HepG2 (cell line): Measurements from ENCODE around the gene TMCO6. TPM values are rescaled to one million over a fixed set of nuclear protein-coding genes. Genes with fewer than 3 reads are reported as not detected.

ENCODE experiments used
- BCLAF1 ChIP-seq: fragments of 450-650 bp; IDR thresholded peaks from 2 replicates; pipeline ENCODE4 v1.6.1; 2017; ENCODE audit warnings: mild to moderate bottlenecking
- CCAR2 ChIP-seq: fragments of 200-400 bp; formaldehyde crosslinking; optimal IDR thresholded peaks from 2 replicates; pipeline ENCODE3; 2018; ENCODE audit warnings: low read depth, mild to moderate bottlenecking, low read length, moderate library complexity
- ESRRA ChIP-seq: sonication (generic); formaldehyde crosslinking; IDR thresholded peaks from 2 replicates; pipeline ENCODE4 v1.5.1; 2020; ENCODE audit warnings: mild to moderate bottlenecking, low read depth, missing genetic modification reagents
- ETV6 ChIP-seq: sonication (generic); formaldehyde crosslinking; conservative IDR thresholded peaks from 2 replicates; pipeline ENCODE4 v1.4.0; 2020; ENCODE audit warnings: missing genetic modification reagents
- FIP1L1 ChIP-seq: fragments of 200-400 bp; formaldehyde crosslinking; IDR thresholded peaks from 2 replicates; pipeline ENCODE4 v1.6.1; 2018; ENCODE audit warnings: low read depth, mild to moderate bottlenecking, low read length, moderate library complexity, borderline replicate concordance; ENCODE audit not compliant: insufficient read depth
- GTF2F1 ChIP-seq: fragments of 150-350 bp; IDR thresholded peaks from 2 replicates; pipeline ENCODE4 v1.6.1; 2014; ENCODE audit warnings: low read length
- HHEX ChIP-seq: IDR thresholded peaks from 2 replicates; pipeline ENCODE4 v1.6.1; 2016; ENCODE audit warnings: control low read depth
- MXD4 ChIP-seq: IDR thresholded peaks from 2 replicates; pipeline ENCODE4 v1.6.1; 2016; ENCODE audit warnings: mild to moderate bottlenecking, missing biosample characterization, missing genetic modification reagents
- NFIC ChIP-seq: IDR thresholded peaks from 2 replicates; pipeline ENCODE4 v1.6.1; 2012; ENCODE audit warnings: mild to moderate bottlenecking, low read length, inconsistent platforms
- PTBP1 ChIP-seq: fragments of 200-400 bp; formaldehyde crosslinking; IDR thresholded peaks from 2 replicates; pipeline ENCODE4 v1.6.1; 2018; ENCODE audit warnings: low read length, low read depth; ENCODE audit not compliant: poor library complexity, severe bottlenecking
- U2AF1 ChIP-seq: fragments of 200-400 bp; formaldehyde crosslinking; optimal IDR thresholded peaks from 2 replicates; pipeline ENCODE3; 2017; ENCODE audit warnings: mild to moderate bottlenecking, low read depth, low read length
- ZFY ChIP-seq: sonication (generic); formaldehyde crosslinking; IDR thresholded peaks from 2 replicates; pipeline ENCODE4 v1.4.0; 2020; ENCODE audit warnings: missing genetic modification reagents
- ZNF318 ChIP-seq: sonication (generic); formaldehyde crosslinking; IDR thresholded peaks from 2 replicates; pipeline ENCODE4 v1.4.0; 2020; ENCODE audit warnings: mild to moderate bottlenecking, missing genetic modification reagents
- ZNF335 ChIP-seq: sonication (generic); formaldehyde crosslinking; IDR thresholded peaks from 2 replicates; pipeline ENCODE4 v1.4.0; 2020; ENCODE audit warnings: missing genetic modification reagents
- ZNF354B ChIP-seq: sonication (generic); formaldehyde crosslinking; IDR thresholded peaks from 2 replicates; pipeline ENCODE4 v1.8.0; 2022; ENCODE audit warnings: mild to moderate bottlenecking, missing genetic modification reagents
- ZNF75D ChIP-seq: sonication (generic); formaldehyde crosslinking; IDR thresholded peaks from 2 replicates; pipeline ENCODE4 v1.8.1; 2023; ENCODE audit warnings: missing genetic modification reagents, mild to moderate bottlenecking, borderline replicate concordance
- ZNF772 ChIP-seq: sonication (generic); formaldehyde crosslinking; IDR thresholded peaks from 2 replicates; pipeline ENCODE4 v1.5.0; 2020; ENCODE audit warnings: mild to moderate bottlenecking, missing genetic modification reagents
- ZNF777 ChIP-seq: sonication (generic); formaldehyde crosslinking; IDR thresholded peaks from 2 replicates; pipeline ENCODE4 v1.4.0; 2020; ENCODE audit warnings: missing genetic modification reagents
- polyA plus RNA-seq, 8 experiments: library from polyadenylated mRNA; depleted of rRNA in 3 of 8; stranded (reverse) in 7 of 8; unstranded in 1 of 8; fragments of >200 nt; fragmentation: Illumina TruSeq in 4 of 8; extraction: Trizol in 4 of 8; gene quantifications; 2 replicates each; pipeline versions ENCODE4 v1.2.1 to v1.2.3, GENCODE V29; 2011 to 2016; ENCODE audit warnings: low read depth in 4 of 8, missing spikeins in 1 of 8, mixed read lengths in 1 of 8; ENCODE audit not compliant: insufficient read depth in 1 of 8
- total RNA-seq, 5 experiments: library from RNA; depleted of rRNA; stranded (reverse); fragments of >200 nt; fragmentation: Illumina TruSeq; extraction: Trizol; gene quantifications; 2 replicates each; pipeline ENCODE4 v1.2.3, GENCODE V29; 2016; ENCODE audit warnings: low read depth in 1 of 5
- TF ChIP-seq, protein P1 (sequence below): sonication (generic); formaldehyde crosslinking; IDR thresholded peaks from 2 replicates; pipeline ENCODE4 v1.4.0; 2020; ENCODE audit warnings: missing genetic modification reagents

The TMCO6 gene
- total and polyA plus RNA-seq, 2 of the 13 experiments (the other 11 are each of a cell fraction or from before 2014, with no cell fraction given) = 16.6 to 28.2 TPM

DNA sequence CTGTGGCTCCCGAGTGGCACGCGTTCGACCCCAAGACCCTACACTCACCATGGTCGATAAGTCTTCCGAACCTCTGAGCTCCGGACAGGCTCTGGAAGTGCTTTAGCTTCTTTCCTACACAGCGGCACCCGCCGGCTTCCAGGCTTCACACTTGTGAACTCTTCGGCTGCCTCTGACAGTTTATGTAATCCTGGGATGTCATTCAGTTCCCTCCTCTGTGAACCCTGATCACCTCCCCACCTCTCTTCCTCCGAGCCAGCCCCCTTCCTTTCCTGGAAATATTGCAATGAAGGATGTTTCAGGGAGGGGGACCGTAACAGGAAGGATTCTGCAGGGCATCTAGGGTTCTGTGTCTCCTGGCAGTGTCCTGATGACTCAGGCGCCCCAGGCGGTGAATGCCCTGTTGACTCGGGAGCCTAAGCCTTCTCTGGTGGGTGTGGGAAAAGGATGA is 6.2 kb upstream of the TMCO6 start, which contains the start of gene CD14 (continued):
- peak; percentile 38; the same call in 1 of the 2 replicates for TF ChIP-seq ZNF335 (CRISPR knock-in tag)
- no peak for TF ChIP-seq MXD4 (CRISPR knock-in tag)
- no peak for TF ChIP-seq ZNF75D (CRISPR knock-in tag)
- no peak for TF ChIP-seq ZNF354B (CRISPR knock-in tag)
- no peak for TF ChIP-seq HHEX (CRISPR knock-in tag)
- TF ChIP-seq ZFY (CRISPR knock-in tag) = 0 out of 2 replicates have a peak, but pooled peaks have one; percentile 16
- TF ChIP-seq GTF2F1 = no peak
- no peak for TF ChIP-seq ESRRA (CRISPR knock-in tag)
- no peak for TF ChIP-seq NFIC
- TF ChIP-seq ZNF318 (CRISPR knock-in tag) = 0 out of 2 replicates have a peak, but pooled peaks have one; percentile 27
- no peak for TF ChIP-seq ZNF777 (CRISPR knock-in tag)
- no peak for TF ChIP-seq ETV6 (CRISPR knock-in tag)
- TF ChIP-seq PTBP1 = no peak
- TF ChIP-seq U2AF1 = no peak
- TF ChIP-seq, protein P1, sequence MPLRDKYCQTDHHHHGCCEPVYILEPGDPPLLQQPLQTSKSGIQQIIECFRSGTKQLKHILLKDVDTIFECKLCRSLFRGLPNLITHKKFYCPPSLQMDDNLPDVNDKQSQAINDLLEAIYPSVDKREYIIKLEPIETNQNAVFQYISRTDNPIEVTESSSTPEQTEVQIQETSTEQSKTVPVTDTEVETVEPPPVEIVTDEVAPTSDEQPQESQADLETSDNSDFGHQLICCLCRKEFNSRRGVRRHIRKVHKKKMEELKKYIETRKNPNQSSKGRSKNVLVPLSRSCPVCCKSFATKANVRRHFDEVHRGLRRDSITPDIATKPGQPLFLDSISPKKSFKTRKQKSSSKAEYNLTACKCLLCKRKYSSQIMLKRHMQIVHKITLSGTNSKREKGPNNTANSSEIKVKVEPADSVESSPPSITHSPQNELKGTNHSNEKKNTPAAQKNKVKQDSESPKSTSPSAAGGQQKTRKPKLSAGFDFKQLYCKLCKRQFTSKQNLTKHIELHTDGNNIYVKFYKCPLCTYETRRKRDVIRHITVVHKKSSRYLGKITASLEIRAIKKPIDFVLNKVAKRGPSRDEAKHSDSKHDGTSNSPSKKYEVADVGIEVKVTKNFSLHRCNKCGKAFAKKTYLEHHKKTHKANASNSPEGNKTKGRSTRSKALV (CRISPR knock-in tag) = no peak
- no peak for TF ChIP-seq CCAR2
- TF ChIP-seq ZNF772 (CRISPR knock-in tag) = no peak
- no peak for TF ChIP-seq BCLAF1
- TF ChIP-seq FIP1L1 = no peak
